K562 (cell line): ENCODE results near the gene BIRC5. TPM values are rescaled to one million over a fixed set of nuclear protein-coding genes. Genes with fewer than 3 reads are reported as not detected.

Source experiments
- ATAC-seq: fragments of 200-7000 bp; cut with Tn5 transposase; 3 replicates; pipeline ENCODE4 v1.9.1; 2020; ENCODE audit warnings: moderate library complexity
- BruUV-seq: library from RNA; stranded (reverse); fragments of 400-500 nt; replicated peaks from 2 replicates; lab custom pipeline; 2021; lab: Mats Ljungman, UMichigan
- CTCF ChIA-PET: fragments of 300-600 bp; formaldehyde crosslinking; extraction: SDS; loops from one replicate; lab custom pipeline; 2021; ENCODE audit warnings: low intra/inter-chr PET ratio; lab: Yijun Ruan, JAX
- POLR2A ChIA-PET: fragments of 300-600, 350-650 bp; sonication (Branson Sonifier 250); formaldehyde crosslinking; extraction: SDS; loops from one replicate; lab custom pipeline; 2021; ENCODE audit warnings: antibody characterized with exemption, inconsistent platforms; lab: Yijun Ruan, JAX
- DNase-seq, 4 experiments: peaks; one replicate each; pipeline versions ENCODE4 v3.0.0 to v3.0.0-alpha.2; 2011 to 2018; ENCODE audit warnings: low spot score in 3 of 4, mixed read lengths in 3 of 4; ENCODE audit errors: extremely low read depth in 1 of 4
- FAIRE-seq: peaks from 2 replicates; lab custom pipeline; 2011; peaks lifted over from hg19 to GRCh38; lab: Jason Lieb, UNC
- H2AFZ ChIP-seq: 2 replicates; pipeline ENCODE4 v1.6.0; 2011; ENCODE audit warnings: low read depth, low read length, control low read depth, inconsistent platforms
- H3K27ac ChIP-seq: fragments of 200-600 bp; 3 replicates; pipeline ENCODE4 v1.8.0; 2011; ENCODE audit warnings: low read depth, mild to moderate bottlenecking, control low read depth, inconsistent platforms, low read length, moderate library complexity, mixed read lengths; ENCODE audit errors: extremely low read depth
- H3K27me3 ChIP-seq, 2 experiments: fragments of 300-600 bp in 1 of 2; 2 replicates in 1 of 2; 3 replicates in 1 of 2; pipeline versions ENCODE4 v1.6.0 to v1.8.0; 2011; ENCODE audit warnings: inconsistent platforms in 2 of 2, low read length in 2 of 2, mild to moderate bottlenecking in 1 of 2, mixed read lengths in 1 of 2, moderate library complexity in 1 of 2; ENCODE audit not compliant: control insufficient read depth in 2 of 2, insufficient read depth in 2 of 2
- H3K36me3 ChIP-seq: fragments of 300-600 bp; 3 replicates; pipeline ENCODE4 v1.8.0; 2011; ENCODE audit warnings: mild to moderate bottlenecking, low read length, inconsistent platforms; ENCODE audit not compliant: control insufficient read depth, insufficient read depth
- H3K4me1 ChIP-seq, 2 experiments: fragments of 200-600 bp in 1 of 2; replicated peaks in 1 of 2; 2 replicates in 1 of 2; 3 replicates in 1 of 2; pipeline versions ENCODE4 v1.5.1 to v1.8.0; 2011; ENCODE audit warnings: inconsistent platforms in 2 of 2, low read length in 2 of 2, mild to moderate bottlenecking in 1 of 2, mixed read lengths in 1 of 2, moderate library complexity in 1 of 2; ENCODE audit not compliant: control insufficient read depth in 2 of 2, insufficient read depth in 2 of 2
- H3K4me2 ChIP-seq: 2 replicates; pipeline ENCODE4 v1.6.1; 2011; ENCODE audit warnings: low read length, control low read depth, inconsistent platforms, mixed read lengths; ENCODE audit not compliant: insufficient read depth
- H3K4me3 ChIP-seq: fragments of 200-600 bp; sonication (generic), shearing (Covaris generic); 2 replicates; pipeline ENCODE4 v1.5.1; 2016; ENCODE audit warnings: control low read depth, inconsistent platforms
- H3K79me2 ChIP-seq: fragments of 200-600 bp; 3 replicates; pipeline ENCODE4 v1.8.0; 2011; ENCODE audit warnings: low read length, inconsistent platforms; ENCODE audit not compliant: control insufficient read depth, insufficient read depth
- H3K9ac ChIP-seq, 2 experiments: 2 replicates each; pipeline versions ENCODE4 v1.6.0 to v1.6.1; 2011; ENCODE audit warnings: low read depth in 2 of 2, low read length in 2 of 2, control low read depth in 1 of 2, inconsistent platforms in 1 of 2, mild to moderate bottlenecking in 1 of 2, mixed read lengths in 1 of 2; ENCODE audit not compliant: insufficient read depth in 1 of 2
- H3K9me1 ChIP-seq: one replicate; pipeline ENCODE4 v1.6.0; 2011; ENCODE audit warnings: inconsistent platforms, mild to moderate bottlenecking, low read length, moderate library complexity; ENCODE audit not compliant: control insufficient read depth, insufficient read depth
- H3K9me3 ChIP-seq: replicated peaks from 2 replicates; pipeline ENCODE4 v1.5.1; 2011; ENCODE audit warnings: low read depth, low read length, inconsistent platforms; ENCODE audit not compliant: control insufficient read depth, insufficient read depth
- H4K20me1 ChIP-seq: replicated peaks from 2 replicates; pipeline ENCODE4 v1.6.1; 2011; ENCODE audit warnings: low read length, inconsistent platforms, mixed read lengths; ENCODE audit not compliant: control insufficient read depth, insufficient read depth
- ATF2 ChIP-seq: sonication (generic); formaldehyde crosslinking; IDR thresholded peaks from 2 replicates; pipeline ENCODE4 v1.8.1; 2022; ENCODE audit warnings: missing genetic modification reagents
- CBX2 ChIP-seq: fragments of 200-600 bp; sonication (generic); IDR thresholded peaks from one replicate; pipeline ENCODE4 v1.6.1; 2012; ENCODE audit warnings: mild to moderate bottlenecking, low read length, inconsistent platforms; ENCODE audit not compliant: insufficient read depth, poor library complexity, severe bottlenecking
- CHAMP1 ChIP-seq: fragments of 450-650 bp; IDR thresholded peaks from 2 replicates; pipeline ENCODE4 v1.6.1; 2016; ENCODE audit warnings: mild to moderate bottlenecking
- HIVEP1 ChIP-seq: fragments of 250-450 bp; sonication (Bioruptor Pico); IDR thresholded peaks from 2 replicates; pipeline ENCODE4 v1.4.0; 2020; ENCODE audit warnings: mild to moderate bottlenecking
- POLR2AphosphoS5 ChIP-seq: IDR thresholded peaks from 2 replicates; pipeline ENCODE4 v1.6.1; 2011; ENCODE audit warnings: mild to moderate bottlenecking, low read depth, low read length, moderate library complexity; ENCODE audit not compliant: control insufficient read depth, insufficient read depth
- PRDM10 ChIP-seq: fragments of 450-650 bp; IDR thresholded peaks from 2 replicates; pipeline ENCODE4 v1.6.1; 2018; ENCODE audit not compliant: partially characterized antibody
- SP1 ChIP-seq: sonication (generic); formaldehyde crosslinking; IDR thresholded peaks from 2 replicates; pipeline ENCODE4 v1.8.1; 2022; ENCODE audit warnings: mild to moderate bottlenecking, missing genetic modification reagents
- TSC22D4 ChIP-seq: fragments of 450-650 bp; IDR thresholded peaks from 2 replicates; pipeline ENCODE4 v1.6.1; 2016; ENCODE audit warnings: missing genetic modification characterization, missing biosample characterization, control low read depth
- USF1 ChIP-seq: sonication (generic); formaldehyde crosslinking; IDR thresholded peaks from 2 replicates; pipeline ENCODE4 v1.9.0; 2022; ENCODE audit warnings: mild to moderate bottlenecking, missing genetic modification reagents
- ZNF165 ChIP-seq: fragments of 250-450 bp; sonication (Bioruptor Pico); IDR thresholded peaks from 2 replicates; pipeline ENCODE4 v1.4.0; 2020; ENCODE audit warnings: borderline replicate concordance
- ZNF212 ChIP-seq: fragments of 450-650 bp; formaldehyde crosslinking; IDR thresholded peaks from 2 replicates; pipeline ENCODE4 v1.4.0; 2020; ENCODE audit warnings: mild to moderate bottlenecking
- ZNF239 ChIP-seq: fragments of 250-450 bp; sonication (Bioruptor Pico); IDR thresholded peaks from 2 replicates; pipeline ENCODE4 v1.4.0; 2020; ENCODE audit warnings: mild to moderate bottlenecking
- WGBS: fragments of 100-300 bp; shearing (Covaris generic); methylation state at CpG from one replicate; pipeline ENCODE4 v1.1.6; 2016; ENCODE audit warnings: low coverage, mixed read lengths; ENCODE audit not compliant: insufficient coverage; ENCODE audit errors: missing lambda C conversion rate; 5-methylcytosine and 5-hydroxymethylcytosine counted together
- in situ Hi-C: fragments of 300-500 bp; cut with MboI; formaldehyde crosslinking; loops from 4 replicates; pipeline ENCODE4 v1.15.0; 2018; ENCODE audit warnings: inconsistent platforms, mixed read lengths
- intact Hi-C: fragments of 100-400 bp; cut with micrococcal nuclease; formaldehyde crosslinking; loops from 2 replicates; pipeline ENCODE4 v1.14.2; 2022
- polyA plus RNA-seq, 8 experiments: library from polyadenylated mRNA; depleted of rRNA in 4 of 8; stranded (reverse) in 5 of 8; unstranded in 3 of 8; fragments of >200 nt; fragmentation: Nextera tagmentation in 2 of 8; fragmentation: Illumina TruSeq in 1 of 8; extraction: Ambion mirVana in 2 of 8; extraction: Trizol in 1 of 8; gene quantifications; 2 replicates each; pipeline versions ENCODE4 v1.2.1 to v1.2.3, GENCODE V29; 2011 to 2014; ENCODE audit warnings: inconsistent platforms in 1 of 8, missing spikeins in 1 of 8
- total RNA-seq, 7 experiments: library from RNA; depleted of rRNA in 6 of 7; stranded (reverse); fragments of >200 nt in 6 of 7; fragmentation: Illumina TruSeq in 2 of 7; extraction: Trizol in 2 of 7; gene quantifications; 2 replicates each; pipeline versions ENCODE4 v1.2.1 to v1.2.3, GENCODE V29; 2011 to 2021; ENCODE audit warnings: low replicate concordance in 1 of 7

The BIRC5 gene
- total and polyA plus RNA-seq, 9 of the 15 experiments (the other 6 are each of a cell fraction or from before 2014, with no cell fraction given), result 64.4 to 140 (median 101) TPM

GRCh38 chr17:78228176-78228575, 14.1 kb downstream of the BIRC5 start:
- FAIRE-seq (no peak), ATAC-seq (no peak), DNase-seq (no peak)
- Histone ChIP-seq H3K4me1 (peaks cover 0 to 32% of the 10 kb centered on the region in 2 experiments; a peak in 3 of 5 replicates), H3K27ac (no peak overlapping the region), H4K20me1 (0 out of 2 replicates have a peak, but pooled peaks cover 2% of the 10 kb centered on the region), H3K9me1 (no peaks in the 10 kb centered on the region), H3K9ac (no peak overlapping the region), H3K27me3 (no peaks in the 10 kb centered on the region), H2AFZ (no peak overlapping the region), H3K36me3 (peaks cover 23% of the 10 kb centered on the region; the same call in 2 of the 3 replicates), H3K79me2 (no peaks in the 10 kb centered on the region), H3K4me2 (no peak overlapping the region), H3K9me3 (no peaks in the 10 kb centered on the region), H3K4me3 (no peak overlapping the region)
- CTCF ChIA-PET, result no interaction called here
- WGBS, result 60% methylated on average over 4 of the region's 4 CpGs
- POLR2A ChIA-PET, result interaction anchor here (0.7 to 0.8 kb wide), 2 partner anchors 10 to 15 kb away, joined by 4 to 5 read pairs; no protein-coding TSS in a partner anchor
- BruUV-seq, result no TSS peak
- intact Hi-C loops, result no loop called here
- in situ Hi-C loops, result no loop called here
- TF ChIP-seq CBX2 (no peak), POLR2AphosphoS5 (no peak), ZNF239 (CRISPR knock-in tag) (no peak), TSC22D4 (tag) (no peak), CHAMP1 (no peak), ATF2 (CRISPR knock-in tag) (no peak), ZNF212 (no peak), USF1 (no peak), ZNF165 (no peak), PRDM10 (no peak), SP1 (CRISPR knock-in tag) (no peak), HIVEP1 (CRISPR knock-in tag) (no peak)
